Transverse colon (tissue), 4 donors: ENCODE measurements around the gene ZNF75A.

Experiments
- CTCF ChIP-seq, 5 experiments: fragments of 200-600 bp in 3 of 5; fragments of 450-650 bp in 2 of 5; sonication (generic) in 3 of 5; IDR thresholded peaks; 1 replicate in 2 of 5; 2 replicates in 3 of 5; pipeline ENCODE4 v1.5.1; 2016 to 2017; ENCODE audit warnings: antibody characterized with exemption in 5 of 5, inconsistent platforms in 3 of 5, mild to moderate bottlenecking in 2 of 5, moderate library complexity in 1 of 5
- EP300 ChIP-seq: sonication (generic); formaldehyde crosslinking; IDR thresholded peaks from one replicate; pipeline ENCODE4 v1.6.1; 2017; ENCODE audit warnings: antibody characterized with exemption, low read depth
- POLR2A ChIP-seq: fragments of 450-650 bp; IDR thresholded peaks from one replicate; pipeline ENCODE4 v1.6.1; 2016; ENCODE audit warnings: antibody characterized with exemption, mild to moderate bottlenecking, moderate library complexity
- POLR2AphosphoS5 ChIP-seq, 3 donors: sonication (generic); formaldehyde crosslinking; IDR thresholded peaks; one replicate each; pipeline ENCODE4 v1.6.1; 2016; ENCODE audit warnings: antibody characterized with exemption in 3 of 3

- TF ChIP-seq POLR2A (no peak), CTCF (IDR thresholded peaks at IDR 0.05) (no peak), POLR2AphosphoS5 (IDR thresholded peaks at IDR 0.05) (no peak), EP300 (no peak)
These were observed 30.8 kb upstream of the ZNF75A start for GRCh38 chr16:3274490-3274889.
